Endometrial microvascular endothelial cells (primary cell): ENCODE measurements around the gene PRKCA. TPM values are rescaled to one million over a fixed set of nuclear protein-coding genes. Genes with fewer than 3 reads are reported as not detected.
"Not testable (repeated sequence)": the region's sequence is repeated elsewhere in the genome, so short reads cannot be mapped to it uniquely, and the experiment has no call there.

Source experiments
- in situ Hi-C: cut with HindIII; loops from 2 replicates; pipeline ENCODE4 v1.10.0; 2017; ENCODE audit warnings: low sequenced_read_pairs, low pct_unique_long_range_greater_than_20kb; ENCODE audit errors: inconsistent ontology term
- total RNA-seq: library from RNA; depleted of rRNA; stranded (reverse); fragments of >200 nt; gene quantifications from one replicate; pipeline ENCODE4 v1.2.3, GENCODE V29; 2015; ENCODE audit errors: inconsistent ontology term

Gene PRKCA
- total RNA-seq, 1 donor from 2014 or later = 21.7 TPM

- in situ Hi-C loops = no loop called here
Observed at GRCh38 chr17:66715076-66715675, 412.8 kb downstream of the PRKCA start.

GRCh38 chr17:66715745-66716156 is 413.3 kb downstream of the PRKCA start:
- in situ Hi-C loops = no loop called here

- in situ Hi-C loops = no loop called here
Observed at GRCh38 chr17:66716236-66717026, 414.0 kb downstream of the PRKCA start.

GRCh38 chr17:66717641-66718058 is 415.2 kb downstream of the PRKCA start:
- in situ Hi-C loops = no loop called here

- in situ Hi-C loops = no loop called here
Observed at GRCh38 chr17:66720027-66720426, 417.6 kb downstream of the PRKCA start.

- in situ Hi-C loops = no loop called here
Observed at GRCh38 chr17:66720567-66720966, 418.2 kb downstream of the PRKCA start.

- in situ Hi-C loops = no loop called here
Observed at GRCh38 chr17:66722341-66722740, 419.9 kb downstream of the PRKCA start.

- in situ Hi-C loops = no loop called here
Observed at GRCh38 chr17:66724581-66725341, 422.3 kb downstream of the PRKCA start.

- in situ Hi-C loops = not testable (repeated sequence)
Observed at GRCh38 chr17:66725438-66725837, 423.0 kb downstream of the PRKCA start.

- in situ Hi-C loops = no loop called here
Observed at GRCh38 chr17:66725956-66726355, 423.5 kb downstream of the PRKCA start.

GRCh38 chr17:66726371-66726770 is 424.0 kb downstream of the PRKCA start:
- in situ Hi-C loops = no loop called here

- in situ Hi-C loops = no loop called here
Observed at GRCh38 chr17:66726846-66727245, 424.4 kb downstream of the PRKCA start.

GRCh38 chr17:66727634-66728570 is 425.5 kb downstream of the PRKCA start:
- in situ Hi-C loops = no loop called here

- in situ Hi-C loops = no loop called here
Observed at GRCh38 chr17:66730461-66730923, 428.1 kb downstream of the PRKCA start.

GRCh38 chr17:66733759-66734158 is 431.3 kb downstream of the PRKCA start:
- in situ Hi-C loops = no loop called here

GRCh38 chr17:66734186-66734943 is 432.0 kb downstream of the PRKCA start:
- in situ Hi-C loops = no loop called here

GRCh38 chr17:66737524-66737923 is 435.1 kb downstream of the PRKCA start:
- in situ Hi-C loops = no loop called here

- in situ Hi-C loops = no loop called here
Observed at GRCh38 chr17:66738301-66738700, 435.9 kb downstream of the PRKCA start.
